Fibroblast of the conjunctiva (primary cell): ENCODE results near the gene PSMA6.

Experiments used
- DNase-seq: peaks from one replicate; pipeline ENCODE4 v3.0.0-alpha.2; 2010; ENCODE audit warnings: low read depth

Gene PSMA6

DNA sequence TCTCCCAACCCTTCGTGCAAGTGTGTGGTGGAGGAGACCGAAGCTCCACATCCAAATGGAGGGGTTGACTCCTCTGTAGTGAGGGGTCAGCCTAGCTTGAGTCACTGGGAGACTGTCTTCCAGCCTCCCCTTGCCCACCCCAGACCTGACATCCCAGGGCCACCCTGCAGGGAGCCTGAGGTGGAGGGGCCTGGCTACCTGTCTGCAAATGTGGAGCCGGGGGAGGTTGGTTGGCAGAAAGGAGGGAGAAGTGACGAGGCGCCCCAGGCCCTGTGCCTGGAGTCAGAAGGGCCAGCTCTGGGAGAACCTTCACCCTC lies 74.8 kb downstream of the PSMA6 start:
- no peak for DNase-seq
